Measurements from ENCODE around the gene VPS33A. TPM values are rescaled to one million over a fixed set of nuclear protein-coding genes. Genes with fewer than 3 reads are reported as not detected.

Gene VPS33A
- polyA plus RNA-seq, 2 of the 4 experiments (the other 2 are of a cell fraction): 19.9 to 32.4 TPM

DNA sequence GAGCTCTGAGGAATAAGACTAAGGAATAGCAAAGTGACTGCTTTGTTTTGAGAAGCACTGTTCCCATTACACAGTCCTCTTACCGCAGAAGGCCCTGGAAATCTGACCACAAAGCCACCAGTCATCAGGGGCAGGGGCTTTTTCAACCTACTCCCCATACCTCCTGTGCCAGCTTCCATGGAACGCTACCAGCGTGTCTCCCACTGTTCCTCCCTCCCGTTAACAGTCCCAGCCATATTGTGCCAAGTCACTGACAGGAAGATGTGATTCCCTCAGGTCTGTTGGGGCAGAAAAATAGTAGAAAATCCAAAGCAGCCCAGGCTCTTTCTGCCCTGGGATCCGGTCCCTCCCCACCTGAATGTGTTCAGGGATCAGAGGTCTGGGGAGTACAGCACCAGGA, 46.6 kb upstream of the VPS33A start:
- Histone ChIP-seq H3K4me1 (no peaks in the 10 kb centered on the region), H3K4me2 (no peak overlapping the region), H3K9me3 (no peaks in the 10 kb centered on the region), H3K27ac (no peak overlapping the region), H3K4me3 (no peak overlapping the region)
- 94% methylated on average over 5 of the region's 5 CpGs for WGBS (ENCODE audit: missing lambda C conversion rate)
- no peak for TF ChIP-seq MYC (IDR thresholded peaks at IDR 0.05; ENCODE audit: borderline replicate concordance, low read length)
- no peak for TF ChIP-seq RARB (CRISPR knock-in tag; IDR thresholded peaks at IDR 0.05)
- no peak for TF ChIP-seq MAZ (IDR thresholded peaks at IDR 0.05; ENCODE audit: borderline replicate concordance, low read depth, low read length)
- TF ChIP-seq KDM5A (IDR thresholded peaks at IDR 0.05): no peak
- TF ChIP-seq, protein P1, sequence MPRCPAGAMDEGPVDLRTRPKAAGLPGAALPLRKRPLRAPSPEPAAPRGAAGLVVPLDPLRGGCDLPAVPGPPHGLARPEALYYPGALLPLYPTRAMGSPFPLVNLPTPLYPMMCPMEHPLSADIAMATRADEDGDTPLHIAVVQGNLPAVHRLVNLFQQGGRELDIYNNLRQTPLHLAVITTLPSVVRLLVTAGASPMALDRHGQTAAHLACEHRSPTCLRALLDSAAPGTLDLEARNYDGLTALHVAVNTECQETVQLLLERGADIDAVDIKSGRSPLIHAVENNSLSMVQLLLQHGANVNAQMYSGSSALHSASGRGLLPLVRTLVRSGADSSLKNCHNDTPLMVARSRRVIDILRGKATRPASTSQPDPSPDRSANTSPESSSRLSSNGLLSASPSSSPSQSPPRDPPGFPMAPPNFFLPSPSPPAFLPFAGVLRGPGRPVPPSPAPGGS (IDR thresholded peaks at IDR 0.05): no peak
- no peak for TF ChIP-seq JUN (IDR thresholded peaks at IDR 0.05)
- TF ChIP-seq, protein P2, sequence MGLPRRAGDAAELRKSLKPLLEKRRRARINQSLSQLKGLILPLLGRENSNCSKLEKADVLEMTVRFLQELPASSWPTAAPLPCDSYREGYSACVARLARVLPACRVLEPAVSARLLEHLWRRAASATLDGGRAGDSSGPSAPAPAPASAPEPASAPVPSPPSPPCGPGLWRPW (IDR thresholded peaks at IDR 0.05): no peak
- TF ChIP-seq CEBPB (IDR thresholded peaks at IDR 0.05): no peak
- TF ChIP-seq PHF8 (IDR thresholded peaks at IDR 0.05; ENCODE audit: borderline replicate concordance, low read depth): no peak
- TF ChIP-seq POLR2AphosphoS2 (conservative IDR thresholded peaks at IDR 0.05; ENCODE audit: low read length): no peak
- no peak for TF ChIP-seq ZFP36 (IDR thresholded peaks at IDR 0.05; ENCODE audit: borderline replicate concordance, partially characterized antibody)
- no peak for TF ChIP-seq CHD4 (IDR thresholded peaks at IDR 0.05; ENCODE audit: borderline replicate concordance)
- TF ChIP-seq FOXS1 (CRISPR knock-in tag; IDR thresholded peaks at IDR 0.05): no peak
- TF ChIP-seq NR3C1 (IDR thresholded peaks at IDR 0.05): no peak
- TF ChIP-seq CBX2 (IDR thresholded peaks at IDR 0.05; ENCODE audit: borderline replicate concordance, low read depth): no peak
- no peak for TF ChIP-seq ESRRA (IDR thresholded peaks at IDR 0.05; ENCODE audit: borderline replicate concordance, low read length)
- TF ChIP-seq, protein P3, sequence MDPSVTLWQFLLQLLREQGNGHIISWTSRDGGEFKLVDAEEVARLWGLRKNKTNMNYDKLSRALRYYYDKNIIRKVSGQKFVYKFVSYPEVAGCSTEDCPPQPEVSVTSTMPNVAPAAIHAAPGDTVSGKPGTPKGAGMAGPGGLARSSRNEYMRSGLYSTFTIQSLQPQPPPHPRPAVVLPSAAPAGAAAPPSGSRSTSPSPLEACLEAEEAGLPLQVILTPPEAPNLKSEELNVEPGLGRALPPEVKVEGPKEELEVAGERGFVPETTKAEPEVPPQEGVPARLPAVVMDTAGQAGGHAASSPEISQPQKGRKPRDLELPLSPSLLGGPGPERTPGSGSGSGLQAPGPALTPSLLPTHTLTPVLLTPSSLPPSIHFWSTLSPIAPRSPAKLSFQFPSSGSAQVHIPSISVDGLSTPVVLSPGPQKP (IDR thresholded peaks at IDR 0.05; ENCODE audit: low read depth, low read length): no peak
- ChIA-PET CTCF (interaction anchor here (1.2 to 2.4 kb wide), 3 partner anchors 24 to 52 kb away, joined by 4 to 10 read pairs (median 4); no protein-coding TSS in a partner anchor), POLR2A (no interaction called here)
- FAIRE-seq (no peak), ATAC-seq (peak in 1 of 2 experiments; percentile 29; a peak in 2 of 6 replicates), DNase-seq (ENCODE audit: low read depth in 1 of 2, low spot score in 1 of 2) (no peak)

DNA sequence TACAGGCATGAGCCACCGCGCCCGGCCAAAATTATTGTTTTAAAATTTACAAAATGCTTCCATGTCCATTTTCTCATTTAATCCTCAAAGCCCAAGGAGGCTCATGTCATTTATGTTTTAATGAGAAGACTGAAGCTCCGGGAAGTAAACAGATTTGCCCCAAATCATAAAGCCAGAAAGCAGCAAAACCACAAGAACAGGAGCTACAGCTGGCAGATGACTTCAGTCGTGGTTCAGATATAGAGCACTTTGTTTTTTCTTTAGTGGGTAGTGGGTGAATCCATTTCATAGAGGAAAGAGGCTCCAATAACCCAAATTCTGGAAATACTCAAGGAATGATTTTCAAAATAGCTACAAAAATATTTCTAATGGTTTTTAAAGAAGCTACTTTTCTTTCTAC, 45.4 kb upstream of the VPS33A start:
- no peak for DNase-seq (ENCODE audit: low read depth in 1 of 2, low spot score in 1 of 2)
- ATAC-seq: no peak
- Histone ChIP-seq H3K27ac (no peak overlapping the region), H3K4me3 (no peak overlapping the region), H3K9me3 (no peaks in the 10 kb centered on the region), H3K4me1 (no peaks in the 10 kb centered on the region), H3K4me2 (no peak overlapping the region)
- 87% methylated on average over 5 of the region's 5 CpGs for WGBS (ENCODE audit: missing lambda C conversion rate)
- POLR2A ChIA-PET: no interaction called here
- no peak for FAIRE-seq
- CTCF ChIA-PET: interaction anchor here (1.1 to 2.4 kb wide), 2 partner anchors 44 to 160 kb away, joined by 4 to 10 read pairs; no protein-coding TSS in a partner anchor
- TF ChIP-seq ZSCAN20 (CRISPR knock-in tag; IDR thresholded peaks at IDR 0.05) (no peak), KDM5A (IDR thresholded peaks at IDR 0.05) (no peak), HDAC2 (IDR thresholded peaks at IDR 0.05) (no peak), HOXB5 (CRISPR knock-in tag; IDR thresholded peaks at IDR 0.05) (no peak), ESRRA (IDR thresholded peaks at IDR 0.05; ENCODE audit: borderline replicate concordance, low read length) (no peak), CHD2 (IDR thresholded peaks at IDR 0.05; ENCODE audit: low read length, partially characterized antibody) (no peak), HOXB13 (CRISPR knock-in tag; IDR thresholded peaks at IDR 0.05; ENCODE audit: low read depth) (no peak), CBX8 (IDR thresholded peaks at IDR 0.05) (no peak), SMC3 (IDR thresholded peaks at IDR 0.05) (no peak), HOXA7 (CRISPR knock-in tag; IDR thresholded peaks at IDR 0.05) (no peak), CBX2 (IDR thresholded peaks at IDR 0.05; ENCODE audit: borderline replicate concordance, low read depth) (no peak), JUNB (IDR thresholded peaks at IDR 0.05) (no peak)
- TF ChIP-seq, protein P4, sequence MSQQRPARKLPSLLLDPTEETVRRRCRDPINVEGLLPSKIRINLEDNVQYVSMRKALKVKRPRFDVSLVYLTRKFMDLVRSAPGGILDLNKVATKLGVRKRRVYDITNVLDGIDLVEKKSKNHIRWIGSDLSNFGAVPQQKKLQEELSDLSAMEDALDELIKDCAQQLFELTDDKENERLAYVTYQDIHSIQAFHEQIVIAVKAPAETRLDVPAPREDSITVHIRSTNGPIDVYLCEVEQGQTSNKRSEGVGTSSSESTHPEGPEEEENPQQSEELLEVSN (IDR thresholded peaks at IDR 0.05; ENCODE audit: borderline replicate concordance, low read depth): no peak
- TF ChIP-seq, protein P3 (IDR thresholded peaks at IDR 0.05; ENCODE audit: low read depth, low read length): no peak

All from A549 (cell line).